GM19035 (cell line): ENCODE results near the gene IL34.

Experiments
- ATAC-seq: cut with Tn5 transposase; IDR thresholded peaks from one replicate; pipeline ENCODE4 v1.9.1; 2021; ENCODE audit not compliant: unreplicated experiment

Gene IL34

DNA sequence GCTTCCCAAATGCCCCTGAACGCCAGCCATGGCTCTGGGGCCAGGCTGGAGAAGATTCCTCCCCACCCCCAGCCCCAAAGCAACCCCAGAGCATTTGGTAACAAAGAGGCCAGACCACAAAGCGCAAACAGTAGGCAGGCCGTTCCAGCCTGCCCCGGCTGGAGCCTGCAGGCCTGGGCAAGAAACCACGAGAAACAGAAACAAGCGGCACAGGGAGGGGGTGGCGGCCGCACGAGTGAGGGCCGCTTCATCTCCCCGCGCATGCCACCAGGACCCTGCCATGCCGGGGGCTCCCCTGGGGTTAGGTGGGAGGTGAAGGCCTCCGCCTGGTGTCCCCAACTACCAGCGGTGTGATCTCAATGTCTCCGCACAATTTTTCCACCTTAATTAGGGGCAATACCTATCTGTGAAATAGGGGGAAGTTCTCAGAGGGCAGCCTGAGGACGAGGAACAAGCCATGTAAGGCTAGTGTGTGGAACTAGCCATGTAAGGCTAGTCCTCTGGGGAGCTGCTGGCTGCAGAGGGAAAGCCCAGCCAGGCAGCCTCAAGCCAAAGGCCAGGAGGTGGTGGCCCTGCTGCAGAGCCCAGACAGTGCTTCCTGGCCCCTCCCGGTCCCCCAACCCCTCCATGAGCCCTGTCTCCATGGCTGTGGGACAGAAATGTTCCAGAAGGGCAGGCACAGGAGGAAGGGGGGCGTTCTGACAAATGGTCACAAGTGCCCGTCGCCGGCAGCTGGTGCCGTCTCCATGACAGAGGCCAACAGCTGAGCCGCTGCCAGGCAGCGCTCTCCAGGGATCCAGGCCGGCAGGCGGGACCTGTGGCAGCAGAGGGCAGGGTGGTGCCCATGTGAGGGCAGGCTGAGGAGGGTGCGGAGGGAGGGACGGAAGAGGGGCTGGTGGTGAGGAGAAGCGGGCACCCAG, 54.0 kb downstream of the IL34 start:
- no peak for ATAC-seq

DNA sequence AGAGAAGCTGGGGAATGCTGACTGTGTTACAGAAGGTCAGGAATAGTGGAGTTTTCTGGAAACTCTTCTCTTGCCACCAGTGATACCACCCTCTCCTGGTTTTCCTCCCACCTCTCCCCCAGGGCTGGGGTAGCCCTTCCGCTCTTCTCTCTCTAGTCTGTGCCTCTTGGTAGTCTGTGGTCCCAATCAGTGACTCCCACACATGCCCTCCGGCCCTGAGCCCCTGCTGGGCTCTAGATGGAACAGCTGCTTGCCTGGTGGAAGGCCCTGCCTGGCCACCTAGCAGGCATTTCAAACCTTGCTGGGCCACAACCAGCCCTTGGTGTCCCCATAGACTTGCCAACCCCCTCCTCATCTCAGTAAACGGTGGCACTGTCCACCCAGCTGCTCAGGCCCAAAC, 54.7 kb downstream of the IL34 start:
- no peak for ATAC-seq

DNA sequence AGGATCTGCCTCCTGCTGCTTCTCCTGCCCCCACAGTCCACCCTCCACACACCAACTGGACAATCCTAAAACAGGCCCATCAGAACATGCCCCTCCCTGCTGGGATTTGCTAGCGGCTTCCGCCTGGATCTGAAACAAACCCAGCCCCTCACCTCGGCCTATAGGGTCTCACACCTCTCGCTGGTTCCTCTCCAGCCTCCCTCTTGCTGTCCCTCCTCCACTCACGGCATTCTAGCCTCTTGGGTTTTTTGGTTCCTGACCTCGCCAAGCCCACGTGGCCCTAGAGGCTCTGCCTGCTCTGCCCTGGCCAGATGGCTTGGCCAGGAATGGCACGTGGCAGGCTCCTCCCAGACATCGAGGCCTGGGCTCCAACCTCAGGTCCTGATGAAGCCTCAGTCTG, 55.2 kb downstream of the IL34 start:
- no peak for ATAC-seq

DNA sequence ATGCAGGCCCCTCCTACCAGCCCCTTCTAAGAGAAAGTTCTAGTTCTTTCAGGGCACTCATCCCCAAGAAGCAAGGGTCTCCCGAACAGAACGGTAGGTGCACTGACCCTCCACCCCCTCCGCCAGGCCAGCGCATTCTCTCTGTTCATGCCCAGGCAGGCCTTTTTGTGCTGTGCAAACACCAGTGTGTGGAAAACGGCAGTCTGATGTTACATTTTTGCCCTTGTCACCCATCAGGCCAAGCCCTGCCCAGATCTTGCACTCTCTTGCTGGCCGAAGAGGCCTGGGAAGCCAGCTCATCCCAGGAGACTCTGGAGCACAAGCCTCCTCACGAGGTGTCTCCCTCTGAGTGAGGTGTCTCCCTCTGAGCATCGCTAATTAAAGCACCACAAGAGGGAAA, 55.6 kb downstream of the IL34 start:
- ATAC-seq, result no peak

DNA sequence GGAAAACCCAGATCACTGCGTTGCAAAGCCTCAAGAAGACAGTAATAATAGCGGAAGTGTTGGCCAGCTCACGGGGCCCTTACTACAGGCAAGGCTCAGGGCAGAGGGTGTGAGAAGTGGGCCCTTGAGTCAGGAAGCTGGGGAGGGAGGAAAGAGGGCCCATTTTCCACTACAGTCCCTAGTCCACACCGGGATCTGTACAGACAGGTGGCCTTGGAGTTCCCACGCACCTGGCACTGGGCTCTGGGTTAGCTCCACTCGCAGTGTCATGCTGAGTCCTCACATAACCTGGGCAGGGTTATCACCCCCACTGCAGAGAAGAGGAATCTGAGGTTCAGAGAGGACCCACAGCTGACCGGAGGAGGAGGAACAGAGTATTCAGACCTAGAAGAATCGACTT, 56.3 kb downstream of the IL34 start:
- ATAC-seq, result no peak

DNA sequence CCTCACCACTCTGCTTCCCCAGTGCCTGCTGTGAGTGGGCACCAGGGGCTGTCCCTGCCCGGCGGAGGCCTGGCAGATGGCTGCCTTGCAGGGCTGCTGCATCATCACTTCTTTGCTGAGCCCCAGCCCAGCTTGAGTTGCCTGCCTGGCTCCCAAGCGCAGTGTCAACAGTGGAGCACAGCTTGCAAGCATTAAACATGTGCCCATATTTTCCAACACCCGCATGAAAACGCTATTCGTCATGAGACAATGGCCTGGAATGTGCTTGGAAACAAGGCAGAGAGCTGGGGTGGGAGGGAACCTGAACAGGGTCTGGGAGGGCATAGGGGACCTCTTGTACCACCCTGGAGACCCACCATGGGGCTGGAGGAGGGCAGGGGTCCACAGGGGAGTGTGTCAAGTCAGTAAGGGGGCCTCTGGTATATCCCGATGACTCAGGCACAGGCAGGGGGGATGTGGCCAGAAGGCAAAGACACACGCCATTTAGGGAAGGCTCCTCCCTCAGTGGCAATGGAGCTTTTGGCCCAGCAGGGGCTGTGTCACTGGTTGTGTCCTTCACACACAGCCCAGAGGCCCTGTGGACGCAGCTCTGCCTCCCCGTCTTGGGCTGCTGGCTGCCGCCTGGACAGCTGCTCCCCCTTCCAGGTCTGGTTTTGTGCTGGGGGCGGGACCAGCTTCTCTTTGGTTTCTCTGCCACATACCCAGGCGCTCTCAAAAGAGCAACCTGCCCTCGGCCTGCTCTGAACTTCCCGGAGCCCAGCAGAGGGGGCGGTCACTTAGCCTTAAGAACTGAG, 56.9 kb downstream of the IL34 start:
- no peak for ATAC-seq

DNA sequence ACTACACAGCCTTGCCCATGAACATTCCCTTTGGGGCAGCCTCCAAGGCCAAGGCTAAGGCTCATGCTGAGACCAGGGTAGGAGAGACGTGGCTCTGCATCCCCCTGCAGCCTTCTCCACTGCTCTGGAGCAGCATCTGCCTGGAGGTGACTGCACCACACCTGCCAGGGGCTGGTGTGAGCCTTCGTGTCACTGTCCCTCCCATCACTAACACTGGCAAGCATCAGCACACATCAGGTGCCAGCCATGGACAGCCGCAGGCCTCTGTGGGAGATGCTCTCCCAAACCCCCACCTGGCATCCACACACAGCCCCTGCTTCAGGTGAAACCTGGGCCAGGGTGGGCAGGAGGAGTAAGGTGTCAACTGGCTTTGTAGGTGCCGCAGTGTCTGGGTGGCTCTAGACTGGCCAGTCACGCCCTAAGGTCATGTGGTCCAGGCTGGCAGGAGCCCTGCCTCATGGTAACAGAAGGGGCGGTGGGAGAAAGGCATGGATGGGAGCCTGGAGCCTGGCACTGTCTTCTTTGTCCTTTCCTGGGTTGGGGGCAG, 57.5 kb downstream of the IL34 start:
- ATAC-seq, result no peak

DNA sequence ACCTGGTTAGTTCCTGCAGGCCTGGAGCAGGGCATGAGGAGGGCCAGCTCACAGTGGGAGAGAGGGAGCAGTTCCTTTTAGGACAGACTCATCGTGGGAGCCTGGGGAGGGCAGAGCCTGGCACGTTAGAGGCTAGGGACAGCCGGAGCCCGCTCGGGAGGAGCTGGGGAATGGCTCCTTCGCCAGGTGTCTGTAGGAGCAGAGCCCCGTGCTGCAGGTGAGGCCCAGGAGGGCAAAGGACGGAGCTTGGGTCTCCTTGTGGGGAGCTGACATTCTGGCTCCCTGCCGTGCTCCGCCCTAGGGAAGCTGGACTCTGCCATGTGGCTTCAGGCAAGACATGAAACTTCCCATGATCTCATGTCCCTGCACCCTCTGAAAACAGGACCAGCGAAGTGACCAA, 58.2 kb downstream of the IL34 start:
- ATAC-seq, result no peak

DNA sequence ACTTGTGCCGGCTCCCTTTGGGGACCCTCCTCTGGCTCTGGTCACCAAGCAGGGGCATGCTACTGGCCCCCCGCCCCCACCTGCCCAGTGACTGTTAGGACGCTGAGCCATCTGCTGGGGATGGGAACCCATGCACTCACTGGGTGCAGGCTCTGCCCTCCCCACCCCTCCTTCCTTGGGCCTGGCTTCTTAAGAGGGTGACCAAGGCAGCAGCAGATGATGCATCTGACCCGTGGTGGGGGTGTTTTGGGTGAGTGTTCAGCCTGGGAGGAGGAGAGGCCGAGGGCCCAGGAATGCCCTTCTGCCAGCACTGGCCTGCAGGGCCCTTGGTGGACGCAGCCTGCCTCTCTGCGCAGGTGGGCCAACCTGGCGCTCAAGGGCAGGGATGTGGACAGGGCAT, 58.7 kb downstream of the IL34 start:
- no peak for ATAC-seq

DNA sequence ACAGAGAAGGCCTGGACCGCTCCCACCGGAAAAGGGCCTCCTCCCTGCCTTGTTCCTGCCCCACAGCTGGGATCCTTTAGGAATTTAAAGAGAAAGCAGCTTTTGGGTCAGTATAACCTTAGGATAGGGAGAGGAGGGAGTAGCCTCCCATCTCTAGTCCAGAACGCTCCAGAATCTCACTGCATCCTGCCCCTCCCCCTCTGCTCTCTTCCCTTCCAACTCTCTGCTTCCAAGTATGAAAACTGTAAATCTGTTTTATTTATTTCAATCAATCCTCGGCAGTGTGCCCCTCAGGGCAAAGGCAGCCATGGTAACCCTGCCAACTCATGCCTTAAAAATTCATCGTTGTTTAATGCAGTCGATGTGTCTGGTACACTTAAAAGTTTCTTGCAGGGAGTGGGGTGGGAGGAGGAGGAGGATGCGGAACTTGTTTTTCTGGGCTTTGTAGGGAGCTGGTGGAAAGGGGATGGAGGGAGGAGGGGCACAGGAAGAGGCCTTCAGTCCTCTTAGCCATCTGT, 60.6 kb downstream of the IL34 start:
- ATAC-seq, result no peak

DNA sequence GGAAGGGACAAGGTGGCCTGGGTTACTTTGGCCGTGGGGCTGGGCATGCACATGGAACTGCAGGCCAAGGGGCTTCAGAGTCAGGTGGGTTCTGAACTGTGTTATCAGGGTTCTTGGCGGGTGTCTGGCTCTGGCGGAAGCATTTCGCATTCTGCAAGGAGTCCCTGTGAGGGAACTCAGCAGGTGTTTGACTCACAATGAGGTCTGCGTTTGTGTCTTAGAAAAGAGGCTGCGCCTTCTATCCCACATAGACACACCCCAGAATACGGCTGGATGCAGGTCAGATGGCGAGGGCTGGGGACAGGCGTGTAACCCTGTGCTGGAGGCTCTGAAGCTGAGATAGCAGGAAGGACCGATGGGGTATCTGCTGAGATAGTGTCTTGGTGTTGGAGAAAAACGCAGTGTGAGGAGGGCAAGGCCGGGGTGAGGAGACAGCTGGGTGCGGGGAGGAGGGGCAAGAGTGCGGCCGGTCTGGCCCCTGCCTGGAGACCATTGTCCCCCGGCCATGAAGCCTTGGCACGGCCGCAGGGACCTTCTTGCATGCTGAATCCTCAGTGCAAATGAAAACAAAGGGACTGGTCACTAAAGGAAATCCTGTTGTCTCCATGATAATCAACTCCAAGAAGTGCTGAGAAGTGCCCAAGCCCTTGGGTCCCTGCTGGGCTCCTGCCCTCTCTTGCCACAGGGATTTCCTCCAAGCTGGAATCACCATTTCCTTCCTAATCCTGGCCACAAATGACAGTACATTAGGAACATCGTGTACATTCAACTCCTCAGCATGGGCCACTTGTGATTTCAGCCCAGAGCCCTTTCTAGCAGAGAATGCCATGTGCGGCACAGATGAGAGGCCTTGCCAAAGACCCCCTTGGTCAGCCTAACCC, 62.2 kb downstream of the IL34 start:
- no peak for ATAC-seq

DNA sequence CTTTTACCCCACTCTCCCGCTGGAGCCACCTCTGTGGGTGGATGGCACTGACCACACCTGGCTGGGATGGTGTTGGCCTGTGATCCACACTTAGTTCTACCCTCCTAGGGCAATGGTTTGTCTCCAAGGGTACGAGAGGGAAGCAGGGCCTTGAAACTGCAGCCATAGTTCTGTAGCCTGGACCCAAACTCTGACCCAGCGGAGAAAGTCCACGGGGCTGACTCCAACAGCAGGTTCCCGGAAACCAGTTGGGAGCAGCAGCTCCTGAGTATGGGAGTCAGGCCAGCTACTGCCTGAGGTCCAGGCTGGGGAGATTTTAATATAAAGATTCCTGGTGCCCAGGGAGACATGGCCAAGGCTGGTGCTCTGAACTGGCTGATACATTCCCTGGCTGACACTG, 63.1 kb downstream of the IL34 start:
- ATAC-seq, result no peak

DNA sequence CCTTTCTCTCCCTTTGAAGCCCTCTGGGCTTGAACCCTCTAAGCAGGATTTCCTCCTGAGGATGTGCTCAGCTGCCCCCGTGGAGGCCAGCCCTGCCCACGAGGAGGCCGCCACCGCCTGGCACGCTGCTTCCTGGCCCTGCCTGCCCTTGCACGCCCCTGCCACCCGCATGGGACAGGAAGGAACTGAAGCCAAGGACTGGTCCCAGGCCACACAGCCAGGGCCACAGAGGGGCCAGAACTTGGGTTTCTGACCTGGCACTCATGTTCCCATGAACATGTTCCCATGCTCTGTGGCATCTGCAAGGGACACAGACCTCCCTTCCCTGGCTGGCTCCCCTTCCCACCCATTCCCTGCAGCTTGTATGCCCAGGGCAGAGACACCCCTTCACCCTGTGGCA, 63.6 kb downstream of the IL34 start:
- no peak for ATAC-seq
